ENCODE data around the gene ANKRD11. TPM values are rescaled to one million over a fixed set of nuclear protein-coding genes. Genes with fewer than 3 reads are reported as not detected.
"Not testable (repeated sequence)": the region's sequence is repeated elsewhere in the genome, so short reads cannot be mapped to it uniquely, and the experiment has no call there.

The ANKRD11 gene
- total RNA-seq, 2 experiments from 2014 or later: 184 to 235 TPM

DNA sequence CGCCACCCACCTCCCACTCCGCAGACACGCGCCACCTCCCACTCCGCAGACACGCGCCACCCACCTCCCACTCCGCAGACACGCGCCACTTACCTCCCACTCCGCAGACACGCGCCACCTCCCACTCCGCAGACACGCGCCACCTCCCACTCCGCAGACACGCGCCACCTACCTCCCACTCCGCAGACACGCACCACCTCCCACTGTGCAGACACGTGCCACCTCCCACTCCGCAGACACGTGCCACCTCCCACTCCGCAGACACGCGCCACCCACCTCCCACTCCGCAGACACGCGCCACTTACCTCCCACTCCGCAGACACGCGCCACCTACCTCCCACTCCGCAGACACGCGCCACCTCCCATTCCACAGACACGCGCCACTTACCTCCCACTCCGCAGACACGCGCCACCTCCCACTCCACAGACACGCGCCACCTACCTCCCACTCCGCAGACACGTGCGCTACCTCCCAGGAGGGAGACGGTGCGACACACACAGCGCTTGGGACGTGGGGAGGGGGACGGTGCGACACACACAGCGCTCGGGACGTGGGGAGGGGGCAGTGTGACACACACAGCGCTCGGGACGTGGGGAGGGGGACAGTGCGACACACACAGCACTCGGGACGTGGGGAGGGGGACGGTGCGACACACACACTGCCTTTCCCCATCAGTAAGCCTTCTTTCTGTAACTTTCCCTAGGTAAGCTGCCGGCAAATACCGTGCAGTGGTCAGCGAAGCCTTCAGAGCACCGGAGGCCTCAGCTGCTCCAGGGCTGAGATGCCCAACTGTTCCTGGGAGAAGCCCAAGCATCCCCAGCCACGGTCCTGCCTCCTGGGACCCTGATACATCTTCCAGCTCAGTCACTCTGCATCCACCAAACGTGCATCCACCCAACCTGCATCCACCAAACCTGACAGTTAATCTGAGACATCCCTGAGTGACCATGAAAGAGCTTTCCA is 183.6 kb downstream of the ANKRD11 start:
- H3K27ac Mint-ChIP-seq: peak overlapping the region; percentile 54
- H3K4me1 Mint-ChIP-seq: peaks cover 58% of the 10 kb centered on the region

DNA sequence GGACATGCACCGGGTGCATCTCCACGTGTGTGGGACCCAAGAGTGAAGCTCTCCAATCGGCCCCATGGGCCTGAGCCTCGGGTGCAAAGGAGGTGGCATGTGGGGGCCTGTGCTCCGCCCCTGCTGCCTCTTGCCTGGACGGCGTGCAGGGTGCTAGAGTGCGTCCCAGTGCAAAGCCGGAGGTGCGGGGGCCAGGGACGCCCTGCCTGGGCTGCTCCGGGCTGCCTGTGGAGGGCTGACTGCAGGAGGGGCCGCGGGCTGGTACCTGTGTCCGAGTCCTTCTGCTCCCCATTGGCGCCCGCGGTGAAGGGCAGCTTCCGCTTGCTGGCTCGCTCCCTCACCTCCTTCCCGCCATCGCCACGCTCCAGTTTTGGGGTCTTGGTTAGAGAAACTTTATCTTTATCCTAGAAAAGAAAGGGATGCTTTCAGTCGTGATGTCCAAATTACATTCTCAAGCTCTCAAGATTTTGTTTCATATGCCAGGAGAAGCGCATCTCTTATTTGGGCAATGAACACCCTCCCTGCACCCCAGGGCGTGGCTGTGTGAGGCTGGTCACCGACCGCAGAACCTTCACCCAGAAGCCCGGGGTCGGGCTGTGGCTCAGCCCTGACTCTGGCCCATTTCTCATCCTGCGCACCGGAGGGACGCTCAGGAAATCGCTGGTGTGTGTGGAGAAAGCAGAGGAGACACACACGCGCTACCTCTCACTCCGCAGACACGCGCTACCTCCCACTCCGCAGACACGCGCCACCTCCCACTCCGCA is 185.2 kb downstream of the ANKRD11 start:
- no peaks in the 10 kb centered on the region for H3K27me3 Mint-ChIP-seq
- no peak overlapping the region for H3K4me3 Mint-ChIP-seq
- peaks cover 47% of the 10 kb centered on the region for H3K36me3 Mint-ChIP-seq
- peaks cover 44% of the 10 kb centered on the region for H3K4me1 Mint-ChIP-seq
- CTCF ChIA-PET: no interaction called here
- no peak for DNase-seq
- peak overlapping the region; percentile 56 for H3K27ac Mint-ChIP-seq
- no peak for ATAC-seq
- H3K9me3 Mint-ChIP-seq (ENCODE audit: low read depth): no peaks in the 10 kb centered on the region

More for the DNA sequence above, 183.6 kb downstream of the ANKRD11 start:
- not testable (repeated sequence) for H3K9me3 Mint-ChIP-seq (ENCODE audit: low read depth); H3K4me3 Mint-ChIP-seq; DNase-seq; H3K27me3 Mint-ChIP-seq; ATAC-seq
- CTCF ChIA-PET: interaction anchor here (1.2 to 1.8 kb wide), 2 partner anchors 10 to 16 kb away, joined by 3 to 6 read pairs; no protein-coding TSS in a partner anchor
- peaks cover 61% of the 10 kb centered on the region for H3K36me3 Mint-ChIP-seq

- peak overlapping the region; percentile 58 for H3K27ac Mint-ChIP-seq
- H3K27me3 Mint-ChIP-seq: no peaks in the 10 kb centered on the region
- peaks cover 41% of the 10 kb centered on the region for H3K36me3 Mint-ChIP-seq
- no peaks in the 10 kb centered on the region for H3K9me3 Mint-ChIP-seq (ENCODE audit: low read depth)
- DNase-seq: no peak
- peaks cover 36% of the 10 kb centered on the region for H3K4me1 Mint-ChIP-seq
- ATAC-seq: no peak
- H3K4me3 Mint-ChIP-seq: no peak overlapping the region
- CTCF ChIA-PET: interaction anchor here (1.3 to 1.5 kb wide), 3 partner anchors 10 to 16 kb away, joined by 4 to 5 read pairs (median 4); no protein-coding TSS in a partner anchor
Observed at GRCh38 chr16:89304181-89304851, 186.0 kb downstream of the ANKRD11 start.

- ATAC-seq: peak; percentile 63
- H3K9me3 Mint-ChIP-seq (ENCODE audit: low read depth): no peaks in the 10 kb centered on the region
- CTCF ChIA-PET: interaction anchor here (1.3 to 1.5 kb wide), 3 partner anchors 10 to 15 kb away, joined by 4 to 5 read pairs (median 4); no protein-coding TSS in a partner anchor
- peaks cover 34% of the 10 kb centered on the region for H3K4me1 Mint-ChIP-seq
- peaks cover 38% of the 10 kb centered on the region for H3K36me3 Mint-ChIP-seq
- H3K27me3 Mint-ChIP-seq: no peaks in the 10 kb centered on the region
- H3K27ac Mint-ChIP-seq: peak overlapping the region; percentile 58
- H3K4me3 Mint-ChIP-seq: no peak overlapping the region
- DNase-seq: no peak
Observed at GRCh38 chr16:89303617-89304016, 186.7 kb downstream of the ANKRD11 start.

GRCh38 chr16:89300976-89301360 is 189.4 kb downstream of the ANKRD11 start:
- H3K27ac Mint-ChIP-seq: no peak overlapping the region
- peaks cover 40% of the 10 kb centered on the region for H3K36me3 Mint-ChIP-seq
- no peaks in the 10 kb centered on the region for H3K27me3 Mint-ChIP-seq
- H3K9me3 Mint-ChIP-seq (ENCODE audit: low read depth): no peaks in the 10 kb centered on the region
- no peak for ATAC-seq
- no peak for DNase-seq
- CTCF ChIA-PET: no interaction called here
- peaks cover 46% of the 10 kb centered on the region for H3K4me1 Mint-ChIP-seq
- no peak overlapping the region for H3K4me3 Mint-ChIP-seq

DNA sequence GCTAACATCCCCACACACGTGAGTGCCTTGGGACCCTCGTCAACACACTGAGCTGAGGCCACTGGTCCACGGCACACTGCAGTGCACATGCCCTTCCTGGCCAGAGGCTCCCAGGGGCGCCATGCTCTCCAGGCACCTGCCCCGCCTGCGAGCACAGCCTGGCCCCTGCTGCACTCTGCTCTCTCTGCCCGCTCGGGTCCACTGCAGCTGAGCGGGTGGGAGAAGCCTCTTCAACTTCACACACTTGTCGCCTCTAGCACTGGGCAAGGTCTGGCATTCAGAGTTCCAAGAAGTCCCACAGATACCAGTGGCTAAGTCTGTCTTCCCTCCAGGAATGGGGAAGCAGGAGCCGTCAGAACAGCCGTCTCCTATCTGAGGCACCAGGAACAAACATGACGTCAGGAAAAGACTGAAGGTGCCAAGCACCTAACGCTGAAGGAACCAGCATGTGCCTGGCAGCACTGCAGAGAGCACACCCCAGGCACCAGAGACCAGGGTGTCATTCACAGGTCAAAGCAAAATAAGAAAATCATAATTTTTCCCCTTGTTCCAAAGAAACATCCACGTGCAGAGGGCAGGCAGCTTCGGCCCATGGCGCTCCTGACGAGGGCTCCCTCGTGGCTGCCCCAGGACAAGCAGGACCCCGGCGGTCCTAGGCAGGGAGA is 189.9 kb downstream of the ANKRD11 start:
- Mint-ChIP-seq H3K27ac (peak overlapping the region; percentile 34), H3K27me3 (no peaks in the 10 kb centered on the region), H3K4me3 (no peak overlapping the region), H3K4me1 (peaks cover 47% of the 10 kb centered on the region), H3K36me3 (peaks cover 41% of the 10 kb centered on the region), H3K9me3 (ENCODE audit: low read depth) (no peaks in the 10 kb centered on the region)
- DNase-seq (no peak), ATAC-seq (no peak)
- CTCF ChIA-PET: no interaction called here

DNA sequence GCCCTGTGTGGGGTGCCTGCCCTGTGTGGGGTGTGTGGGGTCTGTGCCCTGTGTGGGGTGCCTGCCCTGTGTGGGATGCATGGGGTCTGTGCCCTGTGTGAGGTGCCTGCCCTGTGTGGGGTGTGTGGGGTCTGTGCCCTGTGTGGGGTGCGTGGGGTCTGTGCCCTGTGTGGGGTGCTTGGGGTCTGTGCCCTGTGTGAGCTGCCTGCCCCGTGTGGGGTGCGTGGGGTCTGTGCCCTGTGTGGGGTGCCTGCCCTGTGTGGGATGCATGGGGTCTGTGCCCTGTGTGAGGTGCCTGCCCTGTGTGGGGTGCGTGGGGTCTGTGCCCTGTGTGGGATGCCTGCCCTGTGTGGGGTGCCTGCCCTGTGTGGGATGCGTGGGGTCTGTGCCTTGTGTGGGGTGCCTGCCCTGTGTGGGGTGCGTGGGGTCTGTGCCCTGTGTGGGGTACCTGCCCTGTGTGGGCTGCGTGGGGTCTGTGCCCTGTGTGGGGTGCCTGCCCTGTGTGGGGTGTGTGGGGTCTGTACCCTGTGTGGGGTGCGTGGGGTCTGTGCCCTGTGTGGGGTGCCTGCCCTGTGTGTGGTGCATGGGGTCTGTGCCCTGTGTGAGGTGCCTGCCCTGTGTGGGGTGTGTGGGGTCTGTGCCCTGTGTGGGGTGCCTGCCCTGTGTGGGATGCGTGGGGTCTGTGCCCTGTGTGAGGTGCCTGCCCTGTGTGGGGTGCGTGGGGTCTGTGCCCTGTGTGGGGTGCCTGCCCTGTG is 190.8 kb downstream of the ANKRD11 start:
- CTCF ChIA-PET; H3K9me3 Mint-ChIP-seq (ENCODE audit: low read depth); H3K27me3 Mint-ChIP-seq; H3K27ac Mint-ChIP-seq; H3K4me3 Mint-ChIP-seq; DNase-seq; ATAC-seq: not testable (repeated sequence)
- H3K36me3 Mint-ChIP-seq: peaks cover 36% of the 10 kb centered on the region
- peaks cover 47% of the 10 kb centered on the region for H3K4me1 Mint-ChIP-seq

DNA sequence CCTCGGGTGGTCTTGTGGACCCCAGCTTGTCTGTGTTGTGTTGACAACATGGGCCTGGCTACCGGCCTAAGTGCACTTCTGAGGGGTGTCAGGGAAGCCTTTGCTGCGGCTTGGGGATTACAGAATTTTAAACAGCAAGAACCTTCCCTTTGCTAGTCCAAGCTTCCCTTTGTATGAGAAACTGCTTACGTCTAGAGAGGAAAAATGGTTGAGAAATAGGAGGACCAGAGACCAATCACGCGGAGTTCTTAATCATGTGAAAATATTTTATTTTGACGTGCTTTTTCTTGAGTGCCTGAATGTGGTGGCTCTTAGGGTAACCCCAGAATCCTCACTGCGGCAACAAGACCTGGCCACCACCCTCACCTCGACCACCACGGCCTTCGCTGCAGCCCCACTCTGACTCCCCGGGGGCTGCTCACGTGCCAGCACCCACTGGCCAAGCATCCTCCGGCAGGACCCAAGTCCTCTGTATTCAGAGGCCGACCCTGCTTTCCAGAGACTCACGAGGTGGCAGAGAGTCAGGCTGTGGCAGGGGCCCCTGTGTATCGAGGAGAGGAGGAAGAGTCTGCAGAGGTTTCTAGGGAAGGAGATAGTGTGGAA is 191.6 kb downstream of the ANKRD11 start:
- no peaks in the 10 kb centered on the region for H3K9me3 Mint-ChIP-seq (ENCODE audit: low read depth)
- CTCF ChIA-PET: interaction anchor here (1.0 kb wide), 1 partner anchor 18 kb away, joined by 3 read pairs; no protein-coding TSS in a partner anchor
- no peaks in the 10 kb centered on the region for H3K27me3 Mint-ChIP-seq
- peaks cover 28% of the 10 kb centered on the region for H3K36me3 Mint-ChIP-seq
- no peak overlapping the region for H3K4me3 Mint-ChIP-seq
- peaks cover 42% of the 10 kb centered on the region for H3K4me1 Mint-ChIP-seq
- ATAC-seq: no peak
- peak overlapping the region; percentile 68 for H3K27ac Mint-ChIP-seq
- DNase-seq: no peak

- no peak for ATAC-seq
- Mint-ChIP-seq H3K4me1 (peaks cover 37% of the 10 kb centered on the region), H3K4me3 (no peak overlapping the region), H3K36me3 (peaks cover 23% of the 10 kb centered on the region), H3K9me3 (ENCODE audit: low read depth) (no peaks in the 10 kb centered on the region), H3K27me3 (no peaks in the 10 kb centered on the region), H3K27ac (peak overlapping the region; percentile 62)
- CTCF ChIA-PET: interaction anchor here (1.0 kb wide), 1 partner anchor 18 kb away, joined by 3 read pairs; no protein-coding TSS in a partner anchor
- no peak for DNase-seq
Observed at GRCh38 chr16:89297910-89298545, 192.3 kb downstream of the ANKRD11 start.

DNA sequence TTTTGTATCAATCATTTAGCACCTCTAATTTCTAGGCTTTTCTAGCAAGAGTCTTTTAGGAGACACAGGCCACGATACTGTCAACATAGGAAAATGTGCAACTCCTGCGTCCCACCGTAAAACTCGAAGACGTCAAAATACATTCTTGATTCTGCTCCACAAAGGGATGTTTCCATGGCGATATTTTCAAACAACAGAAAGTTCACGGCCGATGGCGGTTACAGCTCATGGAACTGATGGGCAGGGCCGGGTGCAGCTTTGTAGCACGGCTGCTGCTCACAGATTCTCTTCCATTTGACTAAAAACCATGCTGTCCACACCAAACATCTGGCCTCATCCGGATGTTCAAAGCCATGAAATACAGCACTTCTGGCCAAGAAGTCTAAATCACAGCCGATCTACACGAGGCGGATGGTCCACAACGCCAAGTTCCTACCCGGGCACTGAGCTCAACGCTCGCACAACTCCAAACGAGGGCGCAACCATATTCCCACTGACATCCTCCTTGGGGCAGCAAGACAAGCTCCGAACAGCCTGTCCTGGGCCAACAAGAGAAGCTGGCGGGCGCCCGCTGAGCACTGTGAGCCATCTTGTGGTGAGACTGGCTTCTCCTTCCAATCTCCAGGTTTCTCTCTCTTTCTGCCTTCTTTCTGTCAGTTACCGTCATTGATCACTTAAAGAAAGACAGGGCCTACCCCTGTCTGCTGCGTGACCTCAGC is 193.0 kb downstream of the ANKRD11 start:
- Mint-ChIP-seq H3K4me1 (peaks cover 36% of the 10 kb centered on the region), H3K27me3 (no peaks in the 10 kb centered on the region), H3K4me3 (no peak overlapping the region), H3K36me3 (peaks cover 16% of the 10 kb centered on the region), H3K9me3 (ENCODE audit: low read depth) (no peaks in the 10 kb centered on the region), H3K27ac (peak overlapping the region; percentile 62)
- DNase-seq (no peak), ATAC-seq (no peak)
- CTCF ChIA-PET: interaction anchor here (1.0 to 1.8 kb wide), 3 partner anchors 11 to 18 kb away, joined by 3 to 6 read pairs (median 5); no protein-coding TSS in a partner anchor

GRCh38 chr16:89295915-89296314 is 194.4 kb downstream of the ANKRD11 start:
- H3K4me1 Mint-ChIP-seq: peaks cover 36% of the 10 kb centered on the region
- CTCF ChIA-PET: interaction anchor here (1.0 to 1.8 kb wide), 3 partner anchors 12 to 29 kb away, joined by 3 to 6 read pairs (median 5); no protein-coding TSS in a partner anchor
- no peak overlapping the region for H3K4me3 Mint-ChIP-seq
- ATAC-seq (no peak), DNase-seq (no peak)
- peaks cover 16% of the 10 kb centered on the region for H3K36me3 Mint-ChIP-seq
- H3K27me3 Mint-ChIP-seq: no peaks in the 10 kb centered on the region
- H3K27ac Mint-ChIP-seq: peak overlapping the region; percentile 62
- H3K9me3 Mint-ChIP-seq (ENCODE audit: low read depth): no peaks in the 10 kb centered on the region
